SKM-1 (cell line): ENCODE results near the gene TMEM120B.
"Not testable (repeated sequence)": the region's sequence is repeated elsewhere in the genome, so short reads cannot be mapped to it uniquely, and the experiment has no call there.

ENCODE experiments used
- DNase-seq: peaks from one replicate; lab custom pipeline; 2025; ENCODE audit not compliant: unreplicated experiment; lab: John Stamatoyannopoulos, UW

The TMEM120B gene

DNA sequence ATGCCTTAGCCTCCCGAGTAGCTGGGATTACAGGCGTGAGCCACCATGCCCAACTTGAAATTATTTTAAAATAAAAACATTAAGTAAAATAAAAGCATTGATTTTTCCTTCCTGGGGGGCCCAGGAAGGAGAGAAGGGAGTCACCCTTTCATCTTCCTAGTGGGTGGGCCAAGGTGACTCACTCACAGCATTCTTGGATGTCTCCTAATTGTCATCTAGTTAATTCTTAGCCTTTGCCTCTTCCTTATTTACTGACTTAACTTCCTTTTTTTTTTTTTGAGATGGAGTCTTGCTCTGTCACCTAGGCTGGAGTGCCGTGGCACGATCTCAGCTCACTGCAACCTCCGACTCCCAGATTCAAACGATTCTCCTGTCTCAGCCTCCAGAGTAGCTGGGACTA is 29.2 kb downstream of the TMEM120B start:
- DNase-seq: no peak

DNA sequence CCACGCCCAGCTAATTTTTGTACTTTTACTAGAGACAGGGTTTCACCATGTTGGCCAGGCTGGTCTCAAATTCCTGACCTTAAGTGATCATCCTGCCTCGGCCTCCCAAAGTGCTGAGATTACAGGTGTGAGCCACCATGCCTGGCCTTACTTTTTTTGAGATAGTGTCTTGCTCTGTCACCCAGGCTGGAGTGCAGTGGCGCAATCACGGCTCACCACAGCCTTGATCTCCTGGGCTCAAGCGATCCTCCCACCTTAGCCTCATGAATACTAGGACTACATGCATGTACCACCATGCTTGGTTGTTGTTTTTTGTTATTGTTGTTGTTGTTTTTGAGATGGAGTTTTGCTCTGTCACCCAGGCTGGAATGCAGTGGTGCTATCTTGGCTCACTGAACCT is 33.0 kb downstream of the TMEM120B start:
- DNase-seq: not testable (repeated sequence)

DNA sequence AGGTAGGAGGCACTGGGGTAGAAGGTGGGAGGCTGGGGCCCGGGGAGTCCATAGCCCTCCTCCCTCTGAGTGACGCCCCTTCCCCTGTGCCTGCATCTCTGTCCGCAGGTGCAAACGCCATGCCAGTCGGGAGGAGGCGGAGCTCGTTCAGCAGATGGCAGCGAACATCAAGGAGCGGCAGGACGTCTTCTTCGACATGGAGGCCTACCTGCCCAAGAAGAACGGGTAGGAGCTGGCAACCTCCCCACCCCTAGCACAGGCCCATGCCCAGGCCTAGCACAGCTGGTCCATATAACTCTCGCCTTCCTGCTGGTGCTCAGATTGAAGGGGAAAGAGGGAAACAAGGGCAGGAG is 35.6 kb downstream of the TMEM120B start:
- no peak for DNase-seq

DNA sequence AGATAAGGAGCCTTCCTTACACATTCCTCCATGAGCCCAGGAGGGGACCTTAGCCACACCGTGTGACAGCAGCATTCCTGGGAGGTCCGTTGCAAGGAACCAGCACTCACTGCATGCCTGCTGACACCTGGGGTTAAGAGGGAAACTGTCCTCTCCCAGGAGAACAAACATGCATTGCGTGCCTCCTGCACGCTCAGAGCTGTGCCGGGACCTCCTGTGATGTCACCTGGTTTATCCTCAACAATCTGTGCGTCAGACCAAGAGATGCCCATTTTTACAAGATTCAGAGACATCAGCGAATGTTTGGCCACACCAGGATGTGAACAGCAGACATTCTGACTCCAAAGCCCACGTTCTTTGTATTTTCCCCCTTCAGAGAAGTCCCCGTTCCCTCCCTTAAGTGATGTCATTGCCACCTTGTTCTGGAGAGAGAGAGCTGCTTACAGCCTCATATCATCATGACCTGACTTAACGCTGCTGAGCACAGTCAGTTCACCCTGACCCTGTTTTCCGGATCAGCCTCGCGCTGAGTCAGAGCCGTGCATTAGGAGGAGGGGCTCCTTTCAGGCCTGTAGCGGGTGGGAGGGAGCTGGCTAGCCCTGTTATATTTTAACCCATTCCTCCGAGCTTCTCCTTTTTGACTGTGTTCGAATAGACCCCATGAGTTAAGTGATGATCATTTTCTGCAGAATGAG is 36.2 kb downstream of the TMEM120B start:
- no peak for DNase-seq

DNA sequence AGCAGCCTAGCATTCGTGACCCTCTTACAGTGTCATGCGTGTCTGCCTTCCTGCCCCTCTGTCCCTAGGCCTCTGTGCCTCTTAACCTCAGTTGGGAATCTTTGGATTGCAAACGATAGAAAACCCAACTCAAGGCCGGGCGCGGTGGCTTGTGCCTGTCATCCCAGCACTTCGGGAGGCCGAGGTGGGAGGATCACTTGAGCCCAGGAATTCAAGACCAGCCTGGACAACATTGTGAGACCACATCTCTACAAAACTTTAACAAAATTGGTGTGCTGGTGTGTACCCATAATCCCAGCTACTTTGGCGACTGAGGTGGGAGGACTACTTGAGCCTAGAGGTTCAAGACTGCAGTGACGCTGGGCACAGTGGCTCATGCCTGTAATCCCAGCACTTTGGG is 36.7 kb downstream of the TMEM120B start:
- DNase-seq: no peak

DNA sequence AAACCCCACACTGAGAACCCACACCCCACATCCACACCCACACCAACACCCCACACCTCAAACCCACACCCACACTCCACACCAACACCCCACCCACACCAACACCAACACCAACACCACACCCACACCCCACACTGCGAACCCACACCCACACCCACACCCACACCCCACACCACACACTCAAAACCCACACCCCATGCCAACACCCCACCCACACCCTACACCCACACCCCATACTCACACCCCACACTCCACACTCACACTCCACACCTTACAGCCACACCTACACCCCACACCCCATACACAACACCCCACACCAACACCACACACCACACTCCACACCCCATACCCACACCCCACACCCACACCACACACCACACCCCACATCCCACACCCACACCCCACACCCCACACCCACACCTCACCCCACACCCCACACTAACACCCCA is 38.0 kb downstream of the TMEM120B start:
- DNase-seq: no peak

DNA sequence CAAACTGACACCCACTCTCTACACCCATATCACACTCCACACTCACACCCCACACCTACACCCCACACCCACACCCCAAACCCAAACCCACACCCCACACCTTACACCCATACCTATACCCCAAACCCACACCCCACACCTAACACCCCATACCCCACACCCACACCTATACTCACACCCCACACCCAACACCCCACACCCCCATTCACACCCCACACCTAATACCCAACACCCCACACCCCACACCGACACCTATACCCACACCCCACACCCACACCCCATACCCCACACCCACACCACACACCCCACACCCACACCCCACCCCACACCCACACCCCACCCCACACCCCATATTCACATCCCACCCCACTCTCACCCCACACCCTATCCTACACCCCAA is 38.5 kb downstream of the TMEM120B start:
- no peak for DNase-seq

DNA sequence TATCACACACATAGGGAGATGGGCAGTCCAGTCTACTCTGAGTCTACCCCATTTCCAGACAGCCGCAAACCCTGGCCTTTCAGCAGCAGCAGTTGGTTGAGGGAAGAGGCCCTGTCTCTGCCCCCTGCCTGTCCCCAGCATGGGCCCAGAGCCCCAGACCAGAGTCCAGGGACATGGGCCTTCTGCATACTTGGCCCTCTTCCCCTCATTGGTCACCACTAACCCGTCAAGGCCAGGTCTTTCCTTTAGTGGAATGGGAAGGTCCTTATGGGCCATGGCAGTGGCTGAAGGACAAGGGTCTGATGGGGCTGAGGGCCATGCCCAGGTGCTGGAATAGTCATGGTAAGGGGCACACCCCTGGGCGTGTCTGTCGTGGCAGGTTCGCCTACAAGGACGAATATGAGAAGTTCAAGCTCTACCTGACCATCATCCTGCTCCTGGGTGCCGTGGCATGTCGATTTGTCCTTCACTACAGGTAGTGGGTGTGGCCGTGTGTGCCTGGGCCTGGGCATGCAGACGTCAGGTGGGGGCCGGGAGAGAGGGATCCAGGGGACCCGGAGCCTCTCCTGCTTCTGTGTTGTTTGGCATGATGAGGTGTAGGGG is 39.3 kb downstream of the TMEM120B start:
- no peak for DNase-seq

DNA sequence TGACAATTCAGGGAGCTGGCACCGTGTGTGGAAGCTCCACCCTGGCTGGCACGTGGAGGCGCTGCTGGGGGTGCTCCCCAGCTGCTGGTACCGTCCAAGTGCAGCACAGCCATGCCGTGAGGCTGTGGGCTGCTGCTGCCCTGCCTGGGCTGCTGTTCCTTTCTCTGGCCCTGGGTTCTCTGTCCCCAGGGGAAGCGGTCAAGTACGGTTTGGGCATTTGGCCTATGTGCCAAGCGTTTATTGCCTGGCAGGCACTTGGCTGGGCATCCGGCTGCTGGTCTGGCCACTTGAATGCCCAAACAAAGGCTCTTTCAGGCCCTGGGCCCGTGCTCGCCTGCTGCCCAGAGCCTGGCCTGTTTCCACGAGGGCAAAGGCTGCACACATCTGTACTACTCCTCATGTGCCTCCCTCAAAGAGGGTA is 41.3 kb downstream of the TMEM120B start:
- no peak for DNase-seq

DNA sequence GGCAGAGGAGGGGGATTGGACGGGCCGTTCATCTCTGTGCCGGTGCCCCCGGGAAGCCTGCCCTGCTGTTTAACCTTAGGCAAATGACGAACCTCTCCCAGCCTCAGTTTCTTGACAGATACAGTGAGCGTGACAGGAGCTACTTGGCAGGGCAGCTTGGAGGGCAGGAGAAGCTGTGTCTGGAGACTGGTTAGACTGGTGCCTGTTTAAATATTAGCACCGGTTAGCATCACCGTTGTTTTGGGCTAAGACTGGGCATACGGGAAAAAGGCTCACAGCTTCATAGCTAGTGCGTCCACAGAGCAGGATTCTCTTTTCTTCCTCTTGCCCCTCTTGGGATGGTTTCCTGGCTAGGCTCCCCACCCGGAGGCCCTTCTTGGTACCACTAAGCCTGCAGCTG is 42.3 kb downstream of the TMEM120B start:
- no peak for DNase-seq

DNA sequence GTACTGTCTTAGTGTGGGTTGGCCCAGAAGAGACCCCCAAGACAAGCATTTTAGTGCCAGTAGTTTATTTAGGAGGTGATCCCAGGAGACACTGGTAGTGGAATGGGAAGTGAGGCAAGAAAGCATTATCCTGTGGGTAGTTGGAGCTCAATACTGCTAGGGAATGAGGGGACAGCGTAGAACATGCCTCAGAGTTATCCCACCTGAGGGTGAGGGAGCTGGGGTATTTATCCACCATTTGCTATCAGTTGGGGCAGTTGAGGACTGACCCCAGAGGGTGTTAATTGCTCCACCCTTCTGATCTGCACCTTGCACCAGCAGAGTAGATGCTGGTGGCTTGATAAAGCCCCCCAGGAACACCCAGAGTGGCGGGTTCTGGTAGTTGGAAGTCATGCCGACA is 43.0 kb downstream of the TMEM120B start:
- DNase-seq: no peak

DNA sequence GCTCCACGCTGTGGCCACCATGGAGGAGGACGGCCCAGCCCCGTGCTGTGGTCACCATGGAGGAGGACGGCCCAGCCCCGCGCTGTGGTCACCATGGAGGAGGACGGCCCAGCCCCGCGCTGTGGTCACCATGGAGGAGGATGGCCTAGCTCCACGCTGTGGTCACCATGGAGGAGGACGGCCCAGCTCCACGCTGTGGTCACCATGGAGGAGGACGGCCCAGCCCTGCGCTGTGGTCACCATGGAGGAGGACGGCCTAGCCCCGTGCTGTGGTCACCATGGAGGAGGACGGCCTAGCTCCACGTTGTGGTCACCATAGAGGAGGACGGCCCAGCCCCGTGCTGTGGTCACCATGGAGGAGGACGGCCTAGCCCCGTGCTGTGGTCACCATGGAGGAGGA is 46.0 kb downstream of the TMEM120B start:
- not testable (repeated sequence) for DNase-seq

DNA sequence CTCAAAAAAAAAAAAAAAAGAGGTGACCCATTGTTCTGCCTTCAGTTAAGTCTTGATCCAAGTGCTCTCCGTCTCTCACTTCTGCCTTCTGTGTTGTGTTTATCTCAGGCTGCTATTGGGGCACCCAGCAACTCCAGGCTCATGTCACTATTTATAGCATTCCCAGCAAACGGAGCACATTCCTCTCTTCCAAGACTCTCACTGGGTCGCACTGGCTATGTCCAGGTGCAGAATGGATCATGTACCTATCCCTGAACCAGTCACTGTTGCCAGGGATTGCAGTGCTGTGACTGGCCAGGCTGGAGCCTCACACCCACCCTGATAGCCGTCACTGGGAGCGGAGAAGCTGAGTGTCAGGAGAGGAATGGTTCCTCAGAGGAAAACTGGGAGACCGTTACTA is 49.7 kb downstream of the TMEM120B start:
- DNase-seq: no peak

DNA sequence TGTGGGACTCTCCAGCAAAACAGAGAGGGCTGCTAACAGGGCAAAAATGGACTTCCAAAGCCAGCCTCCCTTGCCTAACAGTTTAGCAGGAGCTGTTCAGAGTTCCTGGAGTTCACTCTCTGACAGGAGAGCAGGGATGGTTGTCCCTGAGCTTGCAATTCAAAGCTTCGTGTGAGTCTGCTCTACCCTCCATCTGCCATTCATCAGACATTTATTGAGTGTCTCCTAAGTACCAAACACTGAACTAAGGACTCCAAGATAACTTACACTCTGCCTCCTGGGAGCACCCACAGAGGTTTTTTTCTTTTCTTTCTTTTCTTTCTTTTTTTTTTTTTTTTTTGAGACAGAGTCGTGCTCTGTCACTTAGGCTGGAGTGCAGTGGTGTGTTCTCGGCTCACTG is 52.3 kb downstream of the TMEM120B start:
- no peak for DNase-seq

DNA sequence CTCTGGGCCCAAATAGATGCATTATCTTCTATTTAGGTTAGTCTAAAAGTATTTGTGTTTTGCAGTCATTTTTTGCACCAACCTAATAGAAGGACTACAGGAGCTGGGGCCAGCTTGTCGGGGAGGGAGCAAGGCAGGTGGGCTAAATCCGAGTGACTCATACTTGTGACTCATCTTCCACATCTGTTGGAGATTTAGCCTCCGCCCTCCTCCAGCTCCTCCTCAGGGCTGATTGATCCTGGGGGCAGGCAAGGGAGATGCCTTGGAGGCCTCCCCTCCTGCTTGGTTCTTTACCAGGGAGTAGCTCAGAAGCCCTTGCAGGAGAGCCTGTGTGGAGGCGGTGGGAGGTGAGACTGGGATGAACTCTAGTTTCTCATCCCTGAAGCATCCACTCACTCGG is 53.0 kb downstream of the TMEM120B start:
- no peak for DNase-seq

DNA sequence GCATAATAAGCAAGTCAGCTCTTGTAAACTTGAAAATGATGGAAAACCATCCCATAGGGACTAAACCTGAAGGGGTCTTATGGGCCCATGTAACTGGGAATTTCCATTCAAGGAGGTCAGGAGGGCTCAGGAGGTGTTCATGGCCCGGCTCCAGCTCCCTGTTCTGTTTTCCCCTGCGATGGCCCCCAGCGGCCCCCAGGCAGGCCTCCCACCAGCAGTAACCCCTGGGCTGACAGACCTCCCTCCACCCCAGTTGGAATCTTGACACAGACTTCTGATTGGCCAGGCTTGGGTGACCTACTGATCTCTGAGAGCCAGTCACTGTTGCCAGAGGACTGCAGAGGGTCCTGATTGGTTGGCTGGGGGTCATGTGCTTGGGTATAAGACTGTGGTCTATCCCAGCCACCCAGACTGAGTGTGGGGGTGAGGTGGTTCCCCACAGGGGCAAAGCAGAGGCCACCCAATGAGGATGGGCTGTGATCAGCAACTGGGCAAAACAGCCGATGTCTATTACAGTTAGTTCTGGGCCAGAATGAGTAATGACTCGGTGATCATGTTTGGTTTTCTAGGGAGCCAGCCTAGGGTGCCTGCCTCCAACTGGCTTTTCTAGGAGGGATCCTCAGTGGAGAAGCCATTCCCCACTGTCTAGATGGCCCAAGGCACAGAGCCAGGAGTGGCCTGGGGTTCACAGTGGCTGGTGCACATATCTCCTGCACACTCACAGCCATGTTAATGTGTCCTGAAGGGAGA is 53.9 kb downstream of the TMEM120B start:
- no peak for DNase-seq

DNA sequence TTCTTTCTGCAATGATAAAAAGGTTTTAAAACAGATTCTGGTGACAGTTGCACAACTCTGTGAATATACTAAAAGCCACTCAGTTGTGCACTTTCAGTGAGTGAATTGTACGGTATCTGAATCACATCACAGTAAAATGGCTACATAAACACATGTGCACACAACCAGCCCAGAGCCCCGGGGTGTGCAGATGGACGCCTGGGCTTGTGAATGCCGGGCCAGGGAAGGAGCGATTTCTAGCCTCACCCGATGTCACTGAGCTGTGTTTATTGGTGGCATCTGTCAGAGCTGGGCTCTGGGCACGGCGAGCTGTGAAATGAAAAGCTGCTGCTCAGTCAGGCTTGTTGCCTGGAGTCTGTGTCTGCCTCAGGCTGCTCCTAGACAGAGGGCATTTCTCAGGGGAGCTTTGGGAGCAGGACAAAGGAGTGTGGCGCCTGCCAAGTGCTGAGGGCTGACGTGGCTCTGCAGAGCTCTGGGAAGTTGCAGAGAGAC is 55.0 kb downstream of the TMEM120B start:
- DNase-seq: no peak

DNA sequence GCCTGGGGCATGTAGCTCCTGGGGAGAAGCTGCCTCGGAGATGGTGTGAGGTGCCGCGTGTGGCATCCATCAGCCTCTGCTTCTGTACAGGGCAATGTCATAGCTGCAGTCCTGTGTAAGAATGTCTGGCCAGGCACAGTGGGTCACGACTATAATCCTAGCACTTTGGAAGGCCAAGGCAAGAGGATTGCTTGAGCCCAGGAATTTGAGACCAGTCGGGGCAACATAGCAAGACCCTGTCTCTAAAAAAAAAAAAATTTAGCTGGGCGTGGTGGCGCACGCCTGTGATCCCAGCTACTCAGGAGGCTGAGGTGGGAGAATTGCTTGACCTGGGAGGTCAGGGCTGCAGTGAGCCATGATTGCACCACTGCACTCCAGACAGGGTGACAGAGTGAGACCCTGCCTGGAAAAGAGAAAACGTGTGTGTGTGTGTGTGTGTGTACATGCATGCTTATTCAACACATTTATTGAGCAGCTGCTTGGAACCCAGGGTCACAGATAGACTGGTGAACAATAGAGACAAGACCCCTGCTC is 56.8 kb downstream of the TMEM120B start:
- DNase-seq: no peak

DNA sequence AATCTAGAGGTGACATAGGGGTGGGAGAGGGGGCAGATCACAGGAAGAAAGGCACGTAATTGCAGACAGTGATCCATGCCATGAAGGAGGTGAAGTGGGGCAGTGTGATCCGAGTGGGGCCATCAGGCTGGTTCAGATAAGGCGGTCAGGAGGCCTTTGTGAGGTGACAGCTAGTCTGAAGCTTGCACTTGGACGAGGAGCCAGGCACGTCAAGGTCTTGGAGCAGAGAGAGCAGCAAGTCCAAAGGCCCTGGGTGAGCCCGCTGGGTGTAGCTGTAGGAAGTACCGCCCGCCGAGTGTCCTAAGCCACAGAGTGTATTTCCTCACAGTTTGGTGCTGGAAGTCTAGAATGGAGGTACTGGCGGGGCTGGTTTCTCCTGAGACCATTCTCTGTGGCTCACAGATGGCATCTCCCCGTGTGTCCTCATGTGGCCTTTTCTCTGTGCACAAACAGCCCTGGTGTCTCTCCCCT is 57.3 kb downstream of the TMEM120B start:
- no peak for DNase-seq

DNA sequence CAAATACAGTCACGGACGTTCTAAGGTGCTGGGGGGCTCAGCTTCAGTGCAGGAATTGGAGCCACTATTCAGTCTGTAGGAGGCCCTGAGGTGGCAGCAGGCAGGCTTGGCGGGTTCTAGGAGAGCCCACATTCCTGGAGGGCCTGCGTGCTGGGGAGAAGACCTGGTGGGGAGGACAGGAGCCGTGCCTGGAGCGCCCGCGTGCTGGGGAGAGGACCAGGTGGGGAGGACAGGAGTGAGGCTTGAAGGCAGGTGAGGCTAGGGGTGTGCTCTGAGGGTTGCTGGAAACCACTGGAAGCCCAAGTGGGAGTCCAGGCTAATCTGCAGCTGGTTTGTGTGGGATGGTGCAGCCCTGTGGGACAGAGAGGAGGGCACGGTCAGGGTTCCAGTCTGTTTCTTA is 57.8 kb downstream of the TMEM120B start:
- DNase-seq: no peak

DNA sequence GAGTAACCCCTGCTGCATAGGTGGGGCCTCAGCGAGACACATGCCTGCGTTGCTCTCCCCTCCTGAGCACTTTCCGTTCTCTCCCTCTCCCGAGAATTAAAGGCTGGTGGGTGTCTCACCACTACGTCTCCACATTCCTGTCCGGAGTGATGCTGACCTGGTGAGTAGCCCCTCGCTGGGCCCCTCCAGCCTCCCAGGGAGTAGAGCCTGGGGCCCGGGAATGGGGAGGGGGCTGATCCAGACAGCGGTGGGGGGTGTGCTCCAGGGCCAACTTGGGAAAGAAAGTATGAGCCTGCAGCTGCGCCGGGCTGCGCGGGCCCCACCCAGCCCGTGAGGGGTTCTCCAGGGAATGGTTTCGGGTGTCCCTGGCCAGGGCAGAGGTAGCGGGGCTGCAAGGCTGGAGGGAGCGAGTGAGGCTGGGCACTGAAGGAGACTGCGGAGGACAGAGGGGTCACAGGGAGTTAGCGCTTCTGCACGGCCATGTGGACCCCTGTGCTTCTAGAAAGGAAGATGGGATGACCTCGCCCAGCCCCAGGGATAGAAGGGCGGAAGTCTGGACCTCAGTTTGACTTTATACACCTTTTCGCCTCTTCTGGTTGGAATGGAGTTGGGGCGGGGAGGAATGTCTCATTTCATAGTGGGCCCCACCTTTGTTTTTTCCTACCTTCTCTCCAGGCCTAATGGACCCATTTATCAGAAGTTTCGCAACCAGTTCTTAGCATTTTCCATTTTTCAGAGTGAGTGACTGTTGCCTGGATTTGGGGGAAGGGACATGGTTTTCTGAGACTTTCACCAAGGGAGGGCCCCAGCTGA is 58.5 kb downstream of the TMEM120B start:
- DNase-seq: no peak
